ENCODE data around the gene PRKAR1A.
"Not testable (repeated sequence)": the region's sequence is repeated elsewhere in the genome, so short reads cannot be mapped to it uniquely, and the experiment has no call there.

Gene PRKAR1A

DNA sequence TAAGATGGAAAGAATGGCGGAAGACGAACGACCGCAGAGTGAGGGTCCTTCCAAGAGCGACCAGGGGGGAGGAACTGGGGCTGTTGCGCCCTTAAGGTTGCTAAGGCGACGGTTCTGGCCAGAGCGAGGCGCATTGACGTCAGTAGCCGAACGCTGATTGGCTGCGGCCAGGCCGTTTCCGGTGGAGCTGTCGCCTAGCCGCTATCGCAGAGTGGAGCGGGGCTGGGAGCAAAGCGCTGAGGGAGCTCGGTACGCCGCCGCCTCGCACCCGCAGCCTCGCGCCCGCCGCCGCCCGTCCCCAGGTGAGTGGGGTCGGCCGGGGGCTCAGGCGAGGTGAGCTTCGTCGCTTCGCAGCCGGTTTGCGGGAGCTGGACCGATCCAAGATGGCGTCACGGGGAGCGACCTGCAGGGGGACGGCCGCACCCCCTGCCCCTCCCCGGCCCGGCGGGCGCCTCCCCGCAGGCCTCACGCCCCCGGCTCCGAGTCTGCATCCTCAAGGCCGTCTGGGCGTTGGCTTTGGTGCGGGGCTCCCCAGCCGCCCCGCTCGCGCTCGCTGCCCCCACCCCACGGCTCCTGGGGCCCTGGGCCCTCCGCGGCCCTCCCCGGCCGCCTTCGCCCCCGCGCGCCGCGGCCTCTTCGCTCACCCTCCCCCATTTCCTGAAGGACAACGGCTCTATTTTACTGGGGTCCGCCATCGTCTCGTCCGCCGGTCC is at the start of gene PRKAR1A:
PRKAR1A (plus strand) TSS at position 184 of the 713 bp plus-strand sequence. CDS start 2,970 bp downstream, outside the sequence.
- peak; percentile 83 to 90 for DNase-seq (ENCODE audit: low read depth in 2 of 2)

DNA sequence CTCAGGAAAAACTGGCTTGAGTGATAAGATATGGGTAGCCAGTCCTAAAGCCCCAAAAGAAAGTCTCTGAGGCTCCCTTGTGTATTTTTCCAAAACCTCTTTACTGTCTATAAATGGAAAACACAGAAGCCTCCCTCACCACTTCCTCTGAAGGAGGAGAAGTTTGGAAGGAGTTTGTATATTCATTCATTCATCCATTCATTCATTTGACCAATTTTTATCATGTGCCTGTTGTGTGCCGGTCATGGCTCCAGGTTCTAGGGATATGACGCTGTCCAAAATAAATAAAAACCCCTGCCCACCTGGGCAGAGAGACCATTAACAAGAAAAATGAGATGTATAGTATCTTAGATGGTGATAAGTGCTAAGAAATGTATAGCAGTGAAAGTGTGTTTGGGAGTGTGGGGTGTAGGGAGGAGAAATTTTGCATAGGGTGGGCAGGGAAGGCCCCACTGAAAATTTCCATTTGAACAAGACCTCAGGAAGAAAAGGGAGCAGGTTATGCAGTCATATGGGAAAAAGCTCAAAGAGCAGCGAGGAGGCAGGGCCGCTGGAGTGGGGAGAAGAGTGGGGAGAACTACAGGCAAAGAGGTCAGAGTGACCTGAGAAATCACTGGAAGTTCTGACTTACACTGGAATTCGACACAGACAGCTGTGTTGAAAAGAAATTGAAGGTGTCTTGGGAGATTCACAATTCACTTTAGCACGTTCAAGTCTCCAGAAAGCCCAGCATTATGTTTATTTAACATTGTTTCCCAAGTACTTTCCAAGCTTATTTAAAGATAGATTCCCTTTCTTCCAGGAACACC is 48.8 kb upstream of the PRKAR1A start:
- no peak for DNase-seq (ENCODE audit: low read depth in 2 of 2)

DNA sequence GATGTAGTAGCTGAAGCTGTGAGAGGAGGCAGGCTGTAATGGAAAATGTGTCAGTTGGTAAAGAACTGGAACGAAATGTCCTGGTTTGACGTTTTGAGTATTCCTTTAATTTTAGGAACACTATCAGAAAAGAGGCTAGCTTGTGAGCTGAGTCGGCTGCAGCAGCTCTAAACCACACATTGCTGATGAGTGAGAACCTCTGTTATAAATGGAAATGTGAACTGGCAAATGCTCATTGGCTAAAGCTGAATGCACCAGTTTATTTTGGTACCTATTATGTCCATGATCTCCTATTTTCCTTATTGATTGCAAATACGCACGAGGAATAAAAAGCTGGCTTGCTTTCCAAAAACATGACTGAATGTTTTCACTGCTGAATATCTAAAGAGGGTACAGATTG is 43.9 kb upstream of the PRKAR1A start:
- DNase-seq (ENCODE audit: low read depth in 2 of 2) = no peak

DNA sequence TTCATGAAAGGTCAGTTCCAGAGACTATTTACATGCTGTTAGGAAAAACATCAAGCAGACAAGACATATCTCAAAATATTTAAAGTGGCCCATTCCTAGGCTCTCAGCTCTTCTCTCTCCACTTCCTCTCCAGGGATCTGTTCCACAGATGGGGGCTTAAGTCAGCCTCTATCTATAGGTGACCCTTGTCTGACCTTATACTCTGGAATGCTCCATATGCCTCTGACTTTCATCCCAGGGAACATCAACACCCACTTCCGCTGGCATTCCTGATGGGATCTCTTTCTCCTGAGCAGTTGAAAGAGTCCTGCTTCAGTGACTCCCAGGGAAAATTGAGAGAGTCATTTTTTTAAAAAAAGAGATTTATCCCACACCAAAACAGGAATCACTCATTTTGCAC is 43.4 kb upstream of the PRKAR1A start:
- DNase-seq (ENCODE audit: low read depth in 2 of 2) = no peak

DNA sequence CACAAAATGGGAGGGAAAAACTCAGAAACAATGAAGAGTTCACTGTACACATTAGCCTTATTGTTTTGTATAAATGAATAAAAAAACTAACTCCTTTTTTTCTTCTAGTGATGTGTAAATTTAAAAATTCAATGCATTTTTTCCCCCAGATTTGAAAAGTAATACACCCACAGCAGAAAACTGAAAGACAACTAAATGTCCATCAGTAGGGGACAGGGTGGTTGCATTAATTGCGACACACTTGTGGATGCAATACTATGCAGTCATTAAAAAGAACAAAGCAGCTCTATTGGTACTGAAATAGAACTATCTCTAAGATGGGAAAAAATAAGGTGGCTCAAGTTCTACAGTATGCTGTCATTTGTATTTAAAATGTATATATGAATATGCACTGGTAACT is 41.3 kb upstream of the PRKAR1A start:
- no peak for DNase-seq (ENCODE audit: low read depth in 2 of 2)

DNA sequence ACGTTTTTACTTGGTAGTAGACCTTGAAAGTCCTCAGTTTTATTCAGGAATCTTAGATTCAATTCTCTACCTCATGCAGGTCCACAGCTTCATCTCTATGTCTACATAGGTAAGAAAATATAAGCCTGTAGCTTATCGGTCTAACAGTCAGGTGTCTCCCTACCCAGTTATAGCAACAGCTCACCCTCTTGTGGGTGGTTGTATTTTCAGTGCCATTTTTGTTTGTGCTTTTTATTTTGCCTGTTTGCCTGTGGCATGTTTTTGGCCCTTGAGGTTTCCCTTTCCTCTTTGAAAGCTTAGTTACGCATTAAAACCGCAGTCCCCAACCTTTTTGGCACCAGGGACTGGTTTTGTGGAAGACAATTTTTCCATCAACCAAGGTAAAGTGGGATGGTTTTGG is 31.3 kb upstream of the PRKAR1A start:
- no peak for DNase-seq (ENCODE audit: low read depth in 2 of 2)

DNA sequence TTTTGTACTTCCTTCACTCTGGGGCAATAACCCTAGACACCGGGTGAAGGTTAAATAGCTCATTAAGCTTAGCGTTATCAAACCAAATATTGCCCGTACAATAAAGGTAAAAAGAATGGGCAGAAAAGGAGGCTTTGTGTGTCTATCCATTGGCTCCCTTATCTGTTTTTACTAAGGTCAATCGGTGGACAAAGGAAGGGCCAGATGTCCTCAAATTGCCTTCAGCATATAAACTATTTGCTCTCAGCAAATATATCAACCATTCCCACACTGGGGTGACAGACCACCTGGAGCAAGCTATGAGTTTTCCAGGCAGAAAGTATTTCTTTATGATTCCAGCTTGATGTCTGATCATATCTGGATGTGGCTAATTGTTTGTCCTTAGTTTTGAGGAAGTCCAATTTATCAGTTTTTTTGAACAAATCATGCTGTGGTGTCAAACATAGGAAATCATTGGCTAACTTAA is 29.6 kb upstream of the PRKAR1A start:
- no peak for DNase-seq (ENCODE audit: low read depth in 2 of 2)

DNA sequence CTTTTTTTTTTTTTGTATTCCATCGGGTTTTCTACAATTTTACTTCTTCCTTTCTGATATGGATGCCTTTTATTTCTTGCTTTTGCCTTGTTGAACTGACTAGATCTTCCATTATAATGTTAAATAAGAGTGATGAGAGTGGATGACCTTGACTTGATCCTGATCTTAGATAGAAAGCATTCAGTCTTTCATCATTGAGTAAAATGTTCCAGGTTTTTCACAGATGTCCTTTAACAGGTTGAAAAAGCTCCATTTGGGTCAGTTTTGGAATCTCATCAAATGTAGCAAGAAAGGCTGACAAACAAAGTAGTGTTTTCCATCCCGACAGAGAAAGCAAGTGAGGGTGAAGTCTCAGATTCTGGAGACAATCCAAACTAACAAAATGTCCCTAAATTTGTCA is 27.8 kb upstream of the PRKAR1A start:
- DNase-seq (ENCODE audit: low read depth in 2 of 2) = no peak

DNA sequence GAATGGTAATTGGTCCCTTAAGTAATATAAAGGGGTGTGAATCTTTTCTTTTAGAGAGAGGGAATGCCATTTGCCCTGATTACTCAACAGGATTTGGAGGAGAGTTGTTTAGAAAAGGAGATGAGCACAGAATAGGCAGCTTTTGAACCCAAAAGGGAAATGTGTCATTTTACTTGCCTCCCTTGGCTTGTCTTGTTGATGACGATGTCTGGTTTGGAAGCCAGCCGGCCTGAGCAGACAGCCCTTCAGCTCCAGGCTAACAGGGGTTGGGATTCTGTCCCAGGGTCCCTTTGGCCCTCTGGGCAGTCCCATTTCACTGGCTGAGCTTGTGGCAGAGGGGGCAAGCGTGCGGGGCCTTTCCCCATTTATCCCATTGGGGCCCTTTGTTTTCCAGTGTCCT is 22.3 kb upstream of the PRKAR1A start:
- no peak for DNase-seq (ENCODE audit: low read depth in 2 of 2)

DNA sequence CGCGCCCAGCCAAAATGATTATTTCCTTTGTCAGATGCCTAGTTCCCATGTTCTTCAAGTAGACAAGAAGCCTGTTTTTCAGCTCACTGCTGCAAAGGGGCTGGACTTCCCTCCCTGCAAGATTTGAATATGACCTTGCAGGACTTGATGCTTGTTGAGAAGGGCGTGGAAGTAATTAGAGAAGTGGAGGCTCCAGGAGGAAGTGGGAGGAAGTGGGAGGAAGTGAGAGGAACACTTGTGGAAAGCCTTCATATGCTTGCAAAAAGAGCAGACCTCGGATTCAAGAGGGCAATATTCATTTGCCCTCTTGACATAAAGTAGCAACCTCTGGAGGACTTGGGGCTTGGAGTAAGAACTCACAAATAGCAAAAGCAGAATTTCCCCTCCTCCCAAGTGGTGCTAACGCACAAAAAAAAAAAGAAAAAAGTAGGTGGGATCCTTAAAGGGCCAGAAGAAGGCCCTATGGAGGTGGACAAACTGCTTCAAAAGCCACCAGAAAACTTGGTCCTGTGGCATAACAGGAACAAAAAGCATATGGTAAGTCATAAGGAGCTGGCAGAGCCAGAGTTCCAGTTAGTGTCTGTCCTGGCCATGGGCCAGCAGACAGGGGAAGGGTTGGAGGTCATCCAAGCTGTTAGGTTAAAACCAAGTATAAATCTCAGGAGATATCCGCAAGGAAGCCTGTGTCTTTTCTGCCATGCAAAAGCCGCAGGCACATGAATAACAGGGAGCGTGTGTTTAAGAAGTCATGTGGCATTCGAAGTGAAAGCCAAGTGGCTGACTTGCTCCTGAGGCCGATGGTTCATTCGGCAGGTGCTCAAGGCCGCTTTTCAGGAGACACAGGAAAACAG is 20.6 kb upstream of the PRKAR1A start:
- no peak for DNase-seq (ENCODE audit: low read depth in 2 of 2)

DNA sequence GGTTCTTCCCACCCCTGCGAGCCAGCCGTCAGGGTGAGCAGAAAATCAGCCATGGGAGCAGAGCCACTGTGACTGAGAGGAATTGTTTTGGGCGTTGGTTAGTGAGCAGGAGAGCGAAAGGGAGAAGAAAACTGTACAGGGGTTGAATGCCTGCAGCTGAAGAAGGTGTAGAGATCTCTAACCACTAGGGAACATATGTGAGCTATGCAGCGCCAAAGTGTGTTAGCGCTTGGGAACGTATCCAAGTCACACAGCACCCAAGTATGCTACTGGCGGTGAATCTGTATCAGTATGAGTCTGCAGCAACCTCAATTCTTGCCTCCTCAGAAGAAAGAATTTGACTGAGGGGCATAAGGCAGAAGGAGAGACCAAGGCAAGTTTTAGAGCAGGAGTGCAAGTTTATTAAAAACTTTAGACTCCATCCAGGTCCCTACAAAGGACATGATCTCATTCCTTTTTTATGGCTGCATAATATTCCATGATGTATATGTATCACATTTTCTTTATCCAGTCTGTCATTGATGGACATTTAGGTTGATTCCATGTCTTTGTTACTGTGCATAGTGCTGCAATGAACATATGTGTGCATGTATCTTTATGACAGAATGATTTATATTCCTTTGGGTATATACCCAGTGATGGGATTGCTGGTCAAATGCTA is 19.7 kb upstream of the PRKAR1A start:
- not testable (repeated sequence) for DNase-seq (ENCODE audit: low read depth in 2 of 2)

DNA sequence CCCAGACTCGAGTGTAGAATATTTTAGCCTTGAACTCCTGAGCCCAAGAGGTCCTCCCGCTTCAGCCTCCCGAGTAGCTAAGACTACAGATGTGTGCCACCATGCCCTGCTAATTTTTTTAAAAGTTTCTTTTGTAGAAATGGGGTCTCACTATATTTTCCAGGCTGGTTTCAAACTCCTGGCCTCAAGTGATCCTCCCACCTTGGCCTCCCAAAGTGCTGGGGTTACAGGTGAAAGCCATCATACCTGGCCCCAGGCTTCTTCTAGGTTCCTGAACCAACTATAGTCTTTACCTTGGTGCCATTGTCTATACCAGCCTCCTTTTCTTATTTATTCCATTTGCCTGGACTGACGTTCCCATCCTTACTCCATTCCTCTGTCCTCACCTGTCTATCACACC is 17.1 kb upstream of the PRKAR1A start:
- no peak for DNase-seq (ENCODE audit: low read depth in 2 of 2)

DNA sequence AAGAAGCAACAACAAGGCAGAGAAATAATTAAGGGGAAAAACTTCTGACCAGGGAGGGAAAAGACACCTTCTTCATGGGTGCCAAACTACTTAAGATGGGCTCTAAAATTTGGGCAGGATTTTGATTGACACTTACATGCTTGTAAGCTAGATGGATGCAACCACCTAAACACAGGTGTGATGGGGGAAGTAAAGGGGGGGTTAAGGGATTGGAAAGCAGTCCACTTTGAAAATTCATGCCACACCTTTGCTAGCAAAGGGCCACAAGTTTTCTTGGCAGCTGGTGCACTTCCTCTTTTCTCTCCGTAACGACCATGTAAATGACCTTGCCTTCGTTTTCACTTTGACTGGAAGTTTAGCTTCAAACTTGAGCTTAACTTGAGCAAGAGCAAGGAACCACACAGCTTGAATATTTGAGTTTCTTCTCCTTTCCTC is 14.3 kb upstream of the PRKAR1A start:
- no peak for DNase-seq (ENCODE audit: low read depth in 2 of 2)

DNA sequence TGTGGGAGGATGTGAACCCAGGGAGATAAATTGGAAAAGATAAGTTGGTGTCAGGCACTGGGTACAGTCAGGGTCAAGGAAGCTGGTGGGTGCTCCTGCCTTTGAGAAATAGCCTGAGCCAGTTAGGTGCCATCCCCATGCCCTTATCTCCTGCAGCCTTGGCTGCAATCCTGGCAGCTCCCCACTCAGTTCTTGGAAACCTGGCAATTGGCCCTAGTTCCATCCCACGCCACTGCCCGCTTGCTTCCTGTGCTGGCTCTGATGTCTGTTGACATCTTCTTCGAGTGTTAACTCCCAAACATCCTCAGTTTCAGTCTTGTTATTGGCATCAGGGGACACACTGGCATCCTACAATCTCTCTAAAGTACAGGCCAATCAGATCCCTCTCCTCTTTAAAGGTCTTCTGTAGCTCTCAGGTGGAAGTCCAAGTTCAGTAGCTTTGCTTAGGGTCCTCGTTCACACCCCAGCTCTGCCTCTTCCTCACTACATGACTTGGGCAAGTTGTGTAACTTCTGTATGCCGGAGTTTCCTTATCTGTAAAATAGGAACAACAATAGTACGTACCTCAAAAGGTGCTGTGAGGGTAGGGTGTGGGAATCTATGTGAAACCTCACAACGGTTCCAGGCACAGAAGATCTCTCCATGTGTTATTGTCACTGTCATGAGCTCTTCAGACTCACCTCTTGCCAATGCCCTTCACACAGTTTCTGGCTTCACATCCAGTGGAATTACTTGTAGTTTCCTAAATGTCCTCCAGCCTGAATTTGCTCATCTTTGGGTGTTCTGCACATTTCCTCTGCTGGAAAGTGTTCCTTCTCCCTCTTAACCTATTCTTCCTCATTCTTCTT is 13.5 kb upstream of the PRKAR1A start:
- DNase-seq (ENCODE audit: low read depth in 2 of 2) = no peak

DNA sequence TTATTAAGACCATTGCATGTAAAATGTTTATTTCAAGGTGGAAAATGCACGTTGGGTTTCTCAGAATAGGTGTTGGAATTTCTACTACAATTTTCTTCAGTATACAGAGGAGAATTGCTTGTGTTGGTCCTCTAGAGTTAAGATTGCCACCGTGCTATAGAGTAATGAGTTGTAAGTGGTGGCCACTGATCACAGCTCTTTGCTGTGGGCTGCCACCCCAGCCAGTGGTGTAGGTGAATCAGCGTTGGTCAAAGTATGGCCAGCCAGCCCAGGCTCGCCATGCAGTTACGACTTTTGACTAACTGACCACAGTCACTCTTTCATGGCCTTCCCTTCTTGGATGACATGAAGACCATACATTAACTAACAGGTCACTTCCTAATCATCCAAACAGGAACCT is 12.6 kb upstream of the PRKAR1A start:
- DNase-seq (ENCODE audit: low read depth in 2 of 2) = no peak

DNA sequence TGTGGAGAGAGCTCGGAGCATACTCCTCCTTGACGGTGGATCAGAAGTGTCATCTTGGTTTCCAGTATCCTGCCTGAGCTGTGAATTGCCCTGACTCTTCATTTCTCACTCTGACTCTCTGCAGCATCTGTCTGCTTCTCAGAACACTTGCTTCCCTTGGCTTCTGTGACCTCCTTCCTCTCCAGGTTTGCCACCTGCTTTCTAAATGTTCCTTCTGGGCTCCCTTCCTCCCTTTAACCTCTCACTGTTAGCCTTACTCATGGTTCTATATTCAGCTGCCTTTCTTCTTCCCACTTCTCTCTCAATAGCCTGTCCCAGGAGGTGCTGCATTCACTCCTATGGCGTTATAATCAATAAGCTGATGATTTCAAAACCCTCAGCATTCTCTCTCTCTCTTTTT is 11.2 kb upstream of the PRKAR1A start:
- no peak for DNase-seq (ENCODE audit: low read depth in 2 of 2)

DNA sequence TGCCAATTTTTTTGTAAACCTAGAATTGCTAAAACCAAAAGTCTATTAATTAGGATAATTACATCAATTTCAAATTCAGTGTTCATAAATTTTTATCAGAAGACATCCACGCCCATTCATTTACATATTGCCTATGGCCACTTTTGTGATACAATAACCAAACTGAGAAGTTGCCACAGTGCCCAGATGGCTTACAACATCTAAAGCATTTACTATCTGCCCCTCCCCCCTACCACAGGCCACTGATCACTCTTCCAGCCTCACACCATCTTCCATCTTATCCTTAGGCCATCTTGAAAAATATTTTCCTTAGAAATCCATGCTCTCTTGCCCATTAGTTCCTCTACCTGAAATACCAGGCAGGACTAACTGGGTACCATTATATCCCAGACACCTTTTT is 6.3 kb upstream of the PRKAR1A start:
- DNase-seq (ENCODE audit: low read depth in 2 of 2) = no peak

DNA sequence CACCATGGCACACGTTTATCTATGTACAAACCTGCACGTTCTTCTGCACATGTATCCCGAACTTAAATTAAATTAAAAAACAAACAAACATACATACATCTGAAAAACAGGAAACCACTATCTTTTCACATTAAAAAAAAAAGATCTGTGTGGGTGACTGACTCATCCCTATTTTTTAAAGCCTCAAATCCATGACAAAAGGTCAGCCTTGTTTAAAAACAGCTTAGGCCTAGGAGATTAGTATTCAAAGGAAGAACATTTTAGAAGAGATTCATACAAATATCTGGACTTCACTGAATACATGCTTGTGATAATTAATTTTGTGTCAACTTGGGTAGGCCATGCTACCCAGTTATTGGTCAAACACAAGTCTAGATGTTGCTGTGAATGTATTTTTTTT is 4.7 kb upstream of the PRKAR1A start:
- no peak for DNase-seq (ENCODE audit: low read depth in 2 of 2)

DNA sequence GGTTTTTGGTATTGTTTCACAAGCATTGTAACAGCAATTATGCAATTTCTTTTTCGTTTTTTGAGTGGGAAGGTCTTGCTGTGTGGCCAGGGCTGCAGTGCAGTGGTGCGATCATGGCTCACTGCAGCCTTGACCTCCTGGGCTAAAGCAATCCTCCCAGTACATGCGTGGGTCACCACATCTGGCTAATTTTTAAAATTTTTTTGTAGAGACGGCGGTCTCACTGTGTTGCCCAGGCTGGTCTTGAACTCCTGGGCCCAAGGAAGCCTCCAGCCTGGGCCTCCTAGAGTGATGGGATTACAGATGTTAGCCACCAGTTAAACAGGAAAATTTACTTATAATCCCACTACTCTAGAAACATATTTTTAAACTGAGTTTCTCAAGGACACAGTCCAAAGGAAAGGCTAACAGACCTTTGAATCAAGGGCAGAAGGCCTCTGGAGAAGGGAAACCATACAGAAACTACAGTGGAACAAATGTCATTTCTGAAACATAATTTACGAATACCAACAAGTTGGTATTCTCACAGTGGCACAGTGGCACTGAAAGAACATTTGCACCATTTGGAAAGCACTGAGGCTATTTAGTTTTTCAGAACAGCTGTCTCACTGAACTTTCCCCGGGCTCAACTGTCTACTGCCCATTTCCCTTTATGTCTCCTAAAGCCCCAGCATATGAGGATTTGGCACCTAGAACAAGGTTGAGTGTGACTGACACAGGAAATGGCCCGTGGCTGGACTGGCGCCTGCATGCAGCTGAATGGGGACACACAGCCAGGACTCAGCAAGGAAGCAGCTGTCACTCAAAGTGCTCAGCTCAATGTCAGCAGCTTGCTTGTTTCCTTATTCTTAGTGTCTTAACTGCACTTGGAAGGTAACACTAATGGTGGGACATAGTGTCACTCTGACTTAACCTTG is 2.8 kb upstream of the PRKAR1A start:
- DNase-seq (ENCODE audit: low read depth in 2 of 2) = no peak

DNA sequence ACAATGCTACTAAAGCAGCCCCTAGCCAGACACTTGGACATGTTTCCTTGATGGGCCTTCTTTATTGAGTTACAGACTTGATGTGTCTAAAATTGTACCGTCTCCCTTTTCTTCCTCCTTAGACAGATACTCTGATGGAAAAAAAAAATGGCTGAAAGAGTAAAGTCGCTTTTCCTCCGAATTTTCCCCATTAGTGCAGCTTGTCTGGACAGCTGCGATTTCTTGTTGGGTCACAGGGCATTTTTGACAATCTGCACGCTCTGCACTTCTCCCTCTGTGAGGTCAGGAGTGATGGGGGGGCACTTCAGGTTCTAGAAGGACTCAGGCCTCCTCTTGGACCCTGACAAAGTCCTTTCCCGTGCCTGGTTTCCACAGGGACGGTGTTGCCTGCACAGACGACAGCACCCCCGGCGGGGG is 968 bp upstream of the PRKAR1A start:
- DNase-seq (ENCODE audit: low read depth in 2 of 2) = no peak

All from stimulated activated CD8-positive, alpha-beta memory T cell treated with anti-CD3 and anti-CD28 coated beads, Interleukin-7, amount 100 ng/mL, for 4 hours (primary cell).